Adipocyte (in vitro differentiated cells): ENCODE measurements around the gene GREM2.

Experiments
- DNase-seq: peaks from one replicate; pipeline ENCODE4 v3.0.0-alpha.2; 2015; ENCODE audit warnings: low read depth
- H3K27me3 ChIP-seq: replicated peaks from 2 replicates; pipeline ENCODE4 v1.7.0; 2013; ENCODE audit warnings: mild to moderate bottlenecking, low read length, moderate library complexity; ENCODE audit not compliant: control insufficient read depth, insufficient read depth
- H3K36me3 ChIP-seq: 2 replicates; pipeline ENCODE4 v1.7.0; 2013; ENCODE audit warnings: low read length, mild to moderate bottlenecking, moderate library complexity; ENCODE audit not compliant: control insufficient read depth, insufficient read depth, severe bottlenecking
- H3K4me1 ChIP-seq: 2 replicates; pipeline ENCODE4 v1.7.0; 2013; ENCODE audit warnings: mild to moderate bottlenecking, low read length, moderate library complexity; ENCODE audit not compliant: control insufficient read depth, insufficient read depth
- H3K4me3 ChIP-seq: 2 replicates; pipeline ENCODE4 v1.7.0; 2013; ENCODE audit warnings: mild to moderate bottlenecking, low read length, moderate library complexity
- H3K9ac ChIP-seq: 2 replicates; pipeline ENCODE4 v1.7.0; 2013; ENCODE audit warnings: mild to moderate bottlenecking, low read length, moderate library complexity
- H3K9me3 ChIP-seq: 2 replicates; pipeline ENCODE4 v1.7.0; 2013; ENCODE audit warnings: mild to moderate bottlenecking, low read length, moderate library complexity; ENCODE audit not compliant: control insufficient read depth

Gene GREM2

GRCh38 chr1:240515505-240515904 is 96.5 kb downstream of the GREM2 start:
- no peak for DNase-seq
- Histone ChIP-seq H3K36me3 (no peaks in the 10 kb centered on the region), H3K27me3 (no peaks in the 10 kb centered on the region), H3K9ac (no peak overlapping the region), H3K4me3 (no peak overlapping the region), H3K4me1 (peaks cover 7% of the 10 kb centered on the region), H3K9me3 (no peaks in the 10 kb centered on the region)

GRCh38 chr1:240511789-240512188 is 100.2 kb downstream of the GREM2 start:
- no peaks in the 10 kb centered on the region for H3K9me3 ChIP-seq
- DNase-seq = no peak
- no peaks in the 10 kb centered on the region for H3K36me3 ChIP-seq
- H3K9ac ChIP-seq = no peak overlapping the region
- H3K4me3 ChIP-seq = no peak overlapping the region
- H3K4me1 ChIP-seq = peaks cover 7% of the 10 kb centered on the region
- H3K27me3 ChIP-seq = no peaks in the 10 kb centered on the region

- no peaks in the 10 kb centered on the region for H3K36me3 ChIP-seq
- H3K9me3 ChIP-seq = no peaks in the 10 kb centered on the region
- DNase-seq = peak; percentile 75
- H3K4me3 ChIP-seq = no peak overlapping the region
- no peaks in the 10 kb centered on the region for H3K4me1 ChIP-seq
- H3K27me3 ChIP-seq = no peaks in the 10 kb centered on the region
- H3K9ac ChIP-seq = no peak overlapping the region
These were observed 103.0 kb downstream of the GREM2 start for GRCh38 chr1:240508950-240509349.

GRCh38 chr1:240508201-240508600 is 103.8 kb downstream of the GREM2 start:
- H3K9ac ChIP-seq = no peak overlapping the region
- H3K36me3 ChIP-seq = no peaks in the 10 kb centered on the region
- peak; percentile 30 for DNase-seq
- H3K9me3 ChIP-seq = no peaks in the 10 kb centered on the region
- no peak overlapping the region for H3K4me3 ChIP-seq
- H3K4me1 ChIP-seq = no peaks in the 10 kb centered on the region
- no peaks in the 10 kb centered on the region for H3K27me3 ChIP-seq

- Histone ChIP-seq H3K9ac (no peak overlapping the region), H3K9me3 (no peaks in the 10 kb centered on the region), H3K4me1 (peaks cover 1% of the 10 kb centered on the region), H3K4me3 (no peak overlapping the region), H3K36me3 (no peaks in the 10 kb centered on the region), H3K27me3 (no peaks in the 10 kb centered on the region)
- DNase-seq = no peak
These were observed 105.8 kb downstream of the GREM2 start for GRCh38 chr1:240506176-240506575.

GRCh38 chr1:240503558-240503957 is 108.4 kb downstream of the GREM2 start:
- Histone ChIP-seq H3K4me1 (peaks cover 15% of the 10 kb centered on the region), H3K9me3 (no peaks in the 10 kb centered on the region), H3K27me3 (no peaks in the 10 kb centered on the region), H3K9ac (no peak overlapping the region), H3K36me3 (no peaks in the 10 kb centered on the region), H3K4me3 (no peak overlapping the region)
- no peak for DNase-seq

- H3K4me3 ChIP-seq = no peak overlapping the region
- no peaks in the 10 kb centered on the region for H3K9me3 ChIP-seq
- H3K27me3 ChIP-seq = no peaks in the 10 kb centered on the region
- H3K36me3 ChIP-seq = no peaks in the 10 kb centered on the region
- H3K4me1 ChIP-seq = peaks cover 15% of the 10 kb centered on the region
- no peak for DNase-seq
- H3K9ac ChIP-seq = no peak overlapping the region
These were observed 108.9 kb downstream of the GREM2 start for GRCh38 chr1:240503036-240503435.

- no peaks in the 10 kb centered on the region for H3K9me3 ChIP-seq
- no peak for DNase-seq
These were observed 110.8 kb downstream of the GREM2 start for GRCh38 chr1:240501115-240501514.

GRCh38 chr1:240500647-240501046 is 111.3 kb downstream of the GREM2 start:
- Histone ChIP-seq H3K9ac (no peak overlapping the region), H3K9me3 (no peaks in the 10 kb centered on the region), H3K4me3 (peak overlapping the region; percentile 26), H3K27me3 (no peaks in the 10 kb centered on the region), H3K4me1 (peaks cover 15% of the 10 kb centered on the region), H3K36me3 (no peaks in the 10 kb centered on the region)
- DNase-seq = no peak

More at GRCh38 chr1:240501115-240501514, 110.8 kb downstream of the GREM2 start:
- peaks cover 15% of the 10 kb centered on the region for H3K4me1 ChIP-seq
- H3K4me3 ChIP-seq = peak overlapping the region; percentile 26
- no peak overlapping the region for H3K9ac ChIP-seq
- H3K36me3 ChIP-seq = no peaks in the 10 kb centered on the region
- no peaks in the 10 kb centered on the region for H3K27me3 ChIP-seq

GRCh38 chr1:240499012-240499411 is 112.9 kb downstream of the GREM2 start:
- no peaks in the 10 kb centered on the region for H3K36me3 ChIP-seq
- H3K9me3 ChIP-seq = no peaks in the 10 kb centered on the region
- peaks cover 15% of the 10 kb centered on the region for H3K4me1 ChIP-seq
- H3K4me3 ChIP-seq = no peak overlapping the region
- H3K9ac ChIP-seq = no peak overlapping the region
- DNase-seq = peak; percentile 44
- no peaks in the 10 kb centered on the region for H3K27me3 ChIP-seq

GRCh38 chr1:240498335-240498734 is 113.6 kb downstream of the GREM2 start:
- Histone ChIP-seq H3K36me3 (no peaks in the 10 kb centered on the region), H3K9me3 (no peaks in the 10 kb centered on the region), H3K9ac (no peak overlapping the region), H3K4me3 (no peak overlapping the region), H3K27me3 (no peaks in the 10 kb centered on the region), H3K4me1 (peaks cover 15% of the 10 kb centered on the region)
- no peak for DNase-seq

- no peak for DNase-seq
- Histone ChIP-seq H3K4me1 (peaks cover 15% of the 10 kb centered on the region), H3K36me3 (no peaks in the 10 kb centered on the region), H3K4me3 (no peak overlapping the region), H3K9ac (no peak overlapping the region), H3K27me3 (no peaks in the 10 kb centered on the region), H3K9me3 (no peaks in the 10 kb centered on the region)
These were observed 114.0 kb downstream of the GREM2 start for GRCh38 chr1:240497908-240498307.
